Endothelial cell of umbilical vein (primary cell): ENCODE measurements around the gene NR3C2. TPM values are rescaled to one million over a fixed set of nuclear protein-coding genes. Genes with fewer than 3 reads are reported as not detected.

Experiments used
- BruUV-seq: library from RNA; stranded (reverse); fragments of 400-500 nt; replicated peaks from 2 replicates; lab custom pipeline; 2021; lab: Mats Ljungman, UMichigan
- CTCF ChIA-PET: fragments of 300-600, 350-600 bp; sonication (Branson Sonifier 250); formaldehyde crosslinking; loops from one replicate; lab custom pipeline; 2021; ENCODE audit warnings: antibody characterized with exemption, inconsistent platforms; lab: Charles Lee
- POLR2A ChIA-PET: fragments of 300-600, 350-600 bp; sonication (Branson Sonifier 250); formaldehyde crosslinking; loops from one replicate; lab custom pipeline; 2021; ENCODE audit warnings: antibody characterized with exemption, inconsistent platforms; lab: Charles Lee
- DNase-seq: peaks from one replicate; pipeline ENCODE4 v3.0.0-alpha.2; 2011; ENCODE audit warnings: low read depth, low spot score
- FAIRE-seq: peaks from 2 replicates; lab custom pipeline; 2011; peaks lifted over from hg19 to GRCh38; lab: Jason Lieb, UNC
- H2AFZ ChIP-seq: 2 replicates; pipeline ENCODE4 v1.6.0; 2012; ENCODE audit warnings: low read depth, low read length, control low read depth, inconsistent platforms
- H3K27ac ChIP-seq: 2 replicates; pipeline ENCODE4 v1.5.1; 2011; ENCODE audit warnings: low read depth, mild to moderate bottlenecking, control low read depth, low read length, moderate library complexity; ENCODE audit not compliant: insufficient read depth
- H3K27me3 ChIP-seq, 2 experiments: 2 replicates each; pipeline versions ENCODE4 v1.6.0 to v1.6.1; 2011; ENCODE audit warnings: low read length in 2 of 2, mixed read lengths in 1 of 2; ENCODE audit not compliant: control insufficient read depth in 2 of 2, insufficient read depth in 2 of 2
- H3K36me3 ChIP-seq, 2 experiments: 2 replicates in 1 of 2; 3 replicates in 1 of 2; pipeline ENCODE4 v1.5.1; 2011; ENCODE audit warnings: low read length in 2 of 2, mild to moderate bottlenecking in 1 of 2, moderate library complexity in 1 of 2; ENCODE audit not compliant: control insufficient read depth in 2 of 2, insufficient read depth in 2 of 2; ENCODE audit errors: extremely low read depth in 1 of 2
- H3K4me1 ChIP-seq: 3 replicates; pipeline ENCODE4 v1.5.1; 2011; ENCODE audit warnings: mild to moderate bottlenecking, low read length; ENCODE audit not compliant: control insufficient read depth, insufficient read depth; ENCODE audit errors: extremely low read depth
- H3K4me2 ChIP-seq: 2 replicates; pipeline ENCODE4 v1.6.1; 2011; ENCODE audit warnings: low read length, control low read depth, mixed read lengths; ENCODE audit not compliant: insufficient read depth
- H3K4me3 ChIP-seq, 3 experiments: fragments of 200-600 bp in 1 of 3; sonication (generic), shearing (Covaris generic) in 1 of 3; replicated peaks in 1 of 3; 2 replicates each; pipeline ENCODE4 v1.5.1; 2011 to 2016; ENCODE audit warnings: control low read depth in 3 of 3, low read length in 3 of 3, mild to moderate bottlenecking in 2 of 3, inconsistent platforms in 1 of 3, low read depth in 1 of 3, moderate library complexity in 1 of 3; ENCODE audit not compliant: insufficient read depth in 1 of 3
- H3K79me2 ChIP-seq: 2 replicates; pipeline ENCODE4 v1.6.0; 2012; ENCODE audit warnings: low read length, inconsistent platforms; ENCODE audit not compliant: control insufficient read depth, insufficient read depth
- H3K9ac ChIP-seq: replicated peaks from 2 replicates; pipeline ENCODE3; 2011; ENCODE audit warnings: low read length, control low read depth; ENCODE audit not compliant: insufficient read depth; ENCODE audit errors: extremely low read depth
- H3K9me1 ChIP-seq: replicated peaks from 3 replicates; pipeline ENCODE4 v1.6.0; 2011; ENCODE audit warnings: mild to moderate bottlenecking, low read length; ENCODE audit not compliant: control insufficient read depth, insufficient read depth; ENCODE audit errors: extremely low read depth
- H3K9me3 ChIP-seq: replicated peaks from 2 replicates; pipeline ENCODE4 v1.5.1; 2012; ENCODE audit warnings: low read length, inconsistent platforms; ENCODE audit not compliant: control insufficient read depth, insufficient read depth
- H4K20me1 ChIP-seq: replicated peaks from 2 replicates; pipeline ENCODE3; 2011; ENCODE audit warnings: mild to moderate bottlenecking, low read length; ENCODE audit not compliant: control insufficient read depth, insufficient read depth; ENCODE audit errors: extremely low read depth
- CTCF ChIP-seq, 2 donors: IDR thresholded peaks; 1 replicate in 1 of 2; 2 replicates in 1 of 2; pipeline ENCODE4 v1.5.1; 2011; ENCODE audit warnings: low read length in 2 of 2, mild to moderate bottlenecking in 2 of 2, moderate library complexity in 2 of 2, control low read depth in 1 of 2, inconsistent platforms in 1 of 2, low read depth in 1 of 2; ENCODE audit not compliant: insufficient read depth in 1 of 2; ENCODE audit errors: extremely low read depth in 1 of 2
- EZH2 ChIP-seq: IDR thresholded peaks from 2 replicates; pipeline ENCODE4 v1.6.1; 2012; ENCODE audit warnings: borderline replicate concordance, low read depth, mild to moderate bottlenecking, moderate library complexity, low read length, inconsistent platforms; ENCODE audit not compliant: severe bottlenecking
- FOS ChIP-seq: IDR thresholded peaks from 2 replicates; pipeline ENCODE4 v1.6.1; 2011; ENCODE audit warnings: mild to moderate bottlenecking, low read length, moderate library complexity, borderline replicate concordance; ENCODE audit not compliant: insufficient read depth
- GATA2 ChIP-seq: IDR thresholded peaks from 2 replicates; pipeline ENCODE4 v1.7.0; 2011; ENCODE audit warnings: low read depth, mild to moderate bottlenecking, moderate library complexity, mixed read lengths, low read length; ENCODE audit not compliant: insufficient read length, insufficient read depth
- JUN ChIP-seq: IDR thresholded peaks from 2 replicates; pipeline ENCODE4 v1.6.1; 2011; ENCODE audit warnings: borderline replicate concordance, low read depth; ENCODE audit not compliant: insufficient read length, insufficient read depth
- MAX ChIP-seq: IDR thresholded peaks from 2 replicates; pipeline ENCODE4 v1.6.1; 2011; ENCODE audit not compliant: insufficient read depth, insufficient read length
- MYC ChIP-seq: IDR thresholded peaks from one replicate; pipeline ENCODE4 v1.6.1; 2011; ENCODE audit warnings: mild to moderate bottlenecking, low read depth, low read length
- POLR2A ChIP-seq: IDR thresholded peaks from 2 replicates; pipeline ENCODE4 v1.6.1; 2012; ENCODE audit warnings: low read depth, mild to moderate bottlenecking, control low read depth, low read length
- POLR2AphosphoS5 ChIP-seq: IDR thresholded peaks from 2 replicates; pipeline ENCODE4 v1.6.1; 2012; ENCODE audit warnings: low read depth, mild to moderate bottlenecking, control low read depth, low read length, moderate library complexity; ENCODE audit not compliant: insufficient read depth
- dilution Hi-C: fragments of 300-500 bp; cut with MboI; formaldehyde crosslinking; loops from one replicate; pipeline ENCODE4 v1.15.0; 2019; ENCODE audit warnings: low sequenced_read_pairs; ENCODE audit not compliant: extremely low pct_ligation_motif_present
- intact Hi-C: fragments of 100-400 bp; cut with micrococcal nuclease; formaldehyde crosslinking; loops from one replicate; pipeline ENCODE4 v1.10.0; 2022
- polyA plus RNA-seq, 4 experiments: library from polyadenylated mRNA; depleted of rRNA in 3 of 4; stranded (reverse) in 3 of 4; unstranded in 1 of 4; fragments of >200 nt; gene quantifications; 2 replicates each; pipeline versions ENCODE4 v1.2.1 to v1.2.3, GENCODE V29; 2011 to 2012; ENCODE audit warnings: missing spikeins in 1 of 4
- total RNA-seq: library from RNA; stranded (reverse); gene quantifications from 2 replicates; pipeline ENCODE4 v1.2.3, GENCODE V29; 2021

Gene NR3C2
- total and polyA plus RNA-seq, 2 donors (not counting 3 experiments of a cell fraction or from before 2014, with no cell fraction given), result 4.8 to 16.4 TPM

- H3K4me3 ChIP-seq, result no peak overlapping the region
- intact Hi-C loops, result no loop called here
- H2AFZ ChIP-seq, result no peak overlapping the region
- H4K20me1 ChIP-seq, result no peaks in the 10 kb centered on the region
- H3K9ac ChIP-seq, result no peak overlapping the region
- no peaks in the 10 kb centered on the region for H3K36me3 ChIP-seq
- no peaks in the 10 kb centered on the region for H3K9me3 ChIP-seq
- no peak for DNase-seq
- no peaks in the 10 kb centered on the region for H3K9me1 ChIP-seq
- no peak overlapping the region for H3K27ac ChIP-seq
- POLR2A ChIA-PET, result no interaction called here
- CTCF ChIA-PET, result no interaction called here
- dilution Hi-C loops, result no loop called here
- no TSS peak for BruUV-seq
- no peak for FAIRE-seq
- H3K79me2 ChIP-seq, result no peaks in the 10 kb centered on the region
- no peak overlapping the region for H3K4me2 ChIP-seq
- peaks cover 14% of the 10 kb centered on the region for H3K4me1 ChIP-seq
- no peaks in the 10 kb centered on the region for H3K27me3 ChIP-seq
- TF ChIP-seq GATA2, result no peak
- no peak for TF ChIP-seq FOS
- TF ChIP-seq MYC, result no peak
- TF ChIP-seq JUN, result no peak
Observed at GRCh38 chr4:148266921-148267320, 175.3 kb downstream of the NR3C2 start.

- Histone ChIP-seq H3K4me1 (peaks cover 12% of the 10 kb centered on the region), H2AFZ (no peak overlapping the region), H3K27me3 (no peaks in the 10 kb centered on the region), H3K27ac (no peak overlapping the region), H3K9me3 (no peaks in the 10 kb centered on the region), H3K36me3 (no peaks in the 10 kb centered on the region), H3K4me3 (no peak overlapping the region), H3K9ac (no peak overlapping the region), H3K4me2 (no peak overlapping the region), H3K79me2 (no peaks in the 10 kb centered on the region), H3K9me1 (no peaks in the 10 kb centered on the region), H4K20me1 (no peaks in the 10 kb centered on the region)
- CTCF ChIA-PET, result no interaction called here
- dilution Hi-C loops, result no loop called here
- DNase-seq (no peak), FAIRE-seq (no peak)
- no peak for TF ChIP-seq CTCF (IDR thresholded peaks at IDR 0.05; ENCODE audit: extremely low read depth in 1 of 2, insufficient read depth in 1 of 2, low read depth in 1 of 2, low read length in 2 of 2)
- TF ChIP-seq JUN, result no peak
- no peak for TF ChIP-seq MYC
- no peak for TF ChIP-seq EZH2
- TF ChIP-seq POLR2AphosphoS5, result no peak
- TF ChIP-seq POLR2A, result no peak
- TF ChIP-seq MAX, result no peak
- no peak for TF ChIP-seq GATA2
- no peak for TF ChIP-seq FOS
- BruUV-seq, result no TSS peak
- POLR2A ChIA-PET, result no interaction called here
- intact Hi-C loops, result no loop called here
Observed at GRCh38 chr4:148266240-148266639, 176.0 kb downstream of the NR3C2 start.
